Astrocyte of the hippocampus (primary cell): Measurements from ENCODE around the gene STIL.
"Not testable (repeated sequence)": the region's sequence is repeated elsewhere in the genome, so short reads cannot be mapped to it uniquely, and the experiment has no call there.

Experiments used
- DNase-seq: peaks from one replicate; pipeline ENCODE4 v3.0.0; 2011; ENCODE audit warnings: low read depth, low spot score

STIL gene

DNA sequence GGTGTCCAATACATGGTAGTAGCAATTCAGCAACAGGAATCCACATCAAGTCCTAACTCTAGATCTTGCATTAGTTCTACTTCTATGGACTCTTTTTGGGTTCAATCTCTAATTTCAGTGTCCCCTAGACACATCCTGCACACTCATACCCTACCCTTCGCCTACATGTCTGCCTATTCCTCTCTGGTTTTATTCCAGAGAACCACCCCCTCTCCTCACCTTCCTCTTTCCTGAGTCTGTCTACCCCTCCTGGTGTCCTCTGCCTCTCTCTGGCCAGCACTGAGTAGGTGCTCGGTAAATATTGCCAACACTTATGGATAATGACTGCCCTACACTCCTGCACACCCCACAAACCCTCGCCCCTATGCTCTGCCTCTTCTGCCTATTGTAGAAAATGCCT is 91.5 kb downstream of the STIL start:
- no peak for DNase-seq

DNA sequence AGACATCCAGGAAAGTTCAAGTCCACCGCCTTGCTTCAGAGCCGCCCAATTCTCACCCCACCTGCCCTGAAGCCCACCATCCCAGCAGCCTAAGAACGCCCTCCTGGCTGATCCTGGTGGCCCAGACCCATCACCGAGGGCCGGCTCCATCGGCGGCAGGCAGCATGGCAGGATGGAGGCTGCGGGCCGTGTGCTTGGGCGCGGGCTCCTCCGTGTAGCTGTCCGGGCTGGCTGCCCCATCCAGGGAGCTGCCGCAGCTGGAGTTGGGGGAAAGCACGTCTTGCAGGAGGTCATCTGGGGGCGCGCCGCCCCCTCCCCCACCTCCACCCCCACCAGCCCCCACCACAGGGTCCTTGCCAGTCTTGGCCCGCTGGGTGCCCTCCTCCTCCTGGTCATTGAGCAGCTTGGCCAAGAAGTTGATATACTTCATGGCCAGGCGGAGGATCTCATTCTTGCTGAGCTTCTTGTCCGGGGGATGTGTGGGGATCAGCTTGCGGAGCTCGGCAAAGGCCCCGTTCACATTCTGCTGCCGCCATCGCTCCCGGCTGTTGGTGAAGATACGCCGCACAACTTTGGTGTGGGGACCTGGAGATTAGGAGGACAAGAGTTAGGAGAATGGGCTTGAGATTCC is 94.2 kb downstream of the STIL start:
- no peak for DNase-seq

DNA sequence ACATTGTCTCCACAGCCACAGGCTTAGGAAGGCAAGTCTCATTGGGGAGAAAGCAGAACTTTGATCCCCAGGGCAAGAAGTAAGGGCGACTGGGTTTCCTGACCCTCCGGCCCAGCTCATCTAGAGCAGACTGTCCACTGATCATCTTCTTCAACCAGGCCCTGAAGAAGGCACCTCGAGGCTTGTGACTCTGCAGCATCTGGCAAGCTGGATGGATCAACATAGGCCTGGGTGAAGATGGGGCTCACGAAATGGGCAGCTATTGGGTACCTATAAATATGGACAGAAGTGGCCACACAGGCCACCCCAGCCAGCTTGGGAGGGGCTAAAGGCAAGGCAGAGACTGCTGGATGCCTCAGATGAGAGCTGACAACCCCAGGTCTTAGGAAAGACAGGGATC is 94.9 kb downstream of the STIL start:
- no peak for DNase-seq

DNA sequence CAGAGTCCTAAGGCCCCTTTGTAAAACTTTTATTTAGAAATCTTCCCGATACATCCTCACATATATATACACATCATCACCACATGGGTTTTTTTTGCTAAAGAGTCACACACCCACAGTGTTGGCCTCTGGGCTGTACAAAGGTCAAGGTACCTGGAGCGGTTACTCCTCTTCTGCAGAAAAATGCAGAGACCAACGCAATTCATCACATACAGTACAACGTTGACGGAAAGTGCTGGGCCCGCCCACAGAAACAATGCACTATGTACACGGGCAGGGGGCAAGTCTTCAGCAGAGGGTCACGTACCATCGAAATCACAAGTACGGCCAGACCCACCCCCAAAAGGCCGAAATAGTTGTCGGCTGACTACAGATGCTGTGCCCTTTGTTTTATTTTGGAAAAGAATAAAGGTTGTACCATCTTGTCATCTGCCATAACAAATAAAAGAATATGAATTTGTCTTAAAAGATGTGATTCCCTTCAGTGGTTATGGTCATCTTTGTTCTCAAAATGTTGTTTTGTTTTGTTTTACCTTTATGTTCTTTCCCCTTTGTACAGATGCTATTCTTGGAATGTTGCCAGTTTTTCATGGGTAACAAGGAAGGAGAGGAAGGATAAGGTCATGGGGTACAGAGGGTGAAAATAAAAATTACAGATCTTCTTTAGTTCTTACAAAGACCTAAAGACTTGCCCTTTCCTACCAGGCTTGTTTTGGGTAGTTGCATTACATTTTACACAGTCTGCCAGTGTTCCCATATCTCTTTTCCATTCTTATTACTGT is 97.5 kb downstream of the STIL start:
- DNase-seq: no peak

DNA sequence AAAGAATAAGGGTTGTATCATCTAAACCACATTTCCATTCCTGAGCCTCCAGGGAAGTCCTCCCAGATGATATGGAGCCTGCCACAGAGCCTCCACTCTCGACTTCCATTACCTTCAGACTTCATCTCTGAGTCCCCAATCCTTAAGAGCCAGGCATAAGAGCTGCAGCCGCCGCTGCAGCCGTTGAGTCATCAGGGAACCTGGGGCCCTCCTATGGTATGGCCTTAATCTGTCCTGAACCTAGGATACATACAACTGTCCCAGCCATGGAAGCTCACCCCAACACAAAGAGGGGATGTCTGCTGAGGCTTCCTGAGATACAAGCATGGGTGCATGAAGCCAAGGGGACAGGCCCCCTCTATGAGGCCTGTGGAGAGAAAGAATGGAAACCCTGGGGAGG is 98.2 kb downstream of the STIL start:
- no peak for DNase-seq

DNA sequence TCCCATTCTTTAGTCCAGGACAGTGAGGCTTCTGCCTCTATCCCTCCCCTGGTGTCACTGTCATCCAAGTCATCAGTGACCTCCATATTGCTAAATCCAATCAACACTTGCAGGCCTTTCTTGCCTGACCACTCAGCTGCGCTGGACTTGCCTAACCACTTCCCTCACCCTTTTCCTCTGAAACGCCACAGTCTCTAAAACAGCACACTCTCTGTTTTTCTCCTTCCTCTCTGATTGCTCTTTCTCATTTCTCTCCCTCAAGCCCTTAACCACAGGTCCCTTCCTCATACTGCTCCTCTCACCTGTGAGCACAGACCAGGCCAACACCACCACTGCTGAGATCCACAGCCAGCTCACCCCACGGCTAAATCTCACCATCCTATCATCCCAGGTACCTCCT is 99.4 kb downstream of the STIL start:
- no peak for DNase-seq

DNA sequence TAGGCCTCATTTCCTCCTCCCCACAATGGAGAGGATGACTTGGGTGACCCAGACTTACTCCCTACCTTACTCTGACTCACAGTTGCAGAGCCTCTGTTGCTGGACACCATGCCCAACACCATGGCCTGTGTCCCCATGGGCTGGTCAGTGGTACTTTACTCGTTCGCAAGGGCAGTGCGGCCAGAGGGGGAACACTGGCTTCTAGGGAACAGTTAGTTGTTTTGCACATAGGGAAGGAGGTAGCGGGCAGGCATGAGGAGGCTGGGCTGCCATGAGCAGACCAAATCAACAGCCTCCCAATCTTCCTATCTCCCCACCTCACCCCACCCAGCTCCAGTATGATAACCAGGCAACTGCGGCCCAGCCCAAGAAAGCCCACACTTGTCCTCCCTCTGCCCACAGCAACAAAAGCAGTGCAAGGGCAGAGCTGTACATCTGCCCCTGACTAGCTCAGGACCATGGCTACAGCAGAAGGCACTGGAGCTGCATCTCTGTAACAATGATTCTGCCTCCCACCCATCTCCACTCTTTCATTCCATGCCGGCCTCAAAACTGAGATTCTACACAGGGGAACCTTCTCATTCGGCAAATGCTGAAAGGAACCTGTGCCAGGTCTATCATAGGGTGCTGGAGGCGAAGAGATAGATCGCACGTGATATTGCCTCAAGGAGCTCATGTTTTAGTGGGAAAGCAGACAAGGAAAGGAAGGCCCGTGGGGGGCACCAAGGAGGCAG is 100.5 kb downstream of the STIL start:
- DNase-seq: no peak

DNA sequence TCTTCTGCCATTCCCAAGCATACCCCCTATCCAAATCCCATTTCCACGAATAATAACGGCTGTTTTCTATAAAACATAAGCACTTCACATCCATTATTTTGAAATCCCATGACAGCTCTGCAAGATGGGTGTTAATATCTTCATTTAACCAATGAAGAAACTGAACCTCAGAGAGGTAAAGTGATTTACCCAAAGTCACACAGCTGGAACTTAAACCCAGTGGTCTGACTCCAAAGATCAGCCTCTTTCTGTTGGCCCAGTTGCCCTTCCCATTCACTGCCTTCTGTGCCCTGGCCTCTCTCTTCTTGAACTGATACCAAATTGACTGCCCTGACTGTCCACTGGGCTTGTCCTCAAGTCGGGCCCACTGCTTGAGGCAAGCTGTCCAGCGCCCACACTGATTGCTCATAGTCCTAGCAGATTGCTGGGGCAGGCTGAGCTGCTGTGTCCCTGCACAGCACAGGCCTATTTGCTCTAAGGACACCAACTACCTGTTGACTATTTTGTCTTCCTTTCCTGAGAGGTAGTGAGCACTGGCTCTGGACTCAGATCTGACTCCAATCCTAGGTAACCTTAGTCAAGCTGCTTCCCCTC is 101.2 kb downstream of the STIL start:
- no peak for DNase-seq

DNA sequence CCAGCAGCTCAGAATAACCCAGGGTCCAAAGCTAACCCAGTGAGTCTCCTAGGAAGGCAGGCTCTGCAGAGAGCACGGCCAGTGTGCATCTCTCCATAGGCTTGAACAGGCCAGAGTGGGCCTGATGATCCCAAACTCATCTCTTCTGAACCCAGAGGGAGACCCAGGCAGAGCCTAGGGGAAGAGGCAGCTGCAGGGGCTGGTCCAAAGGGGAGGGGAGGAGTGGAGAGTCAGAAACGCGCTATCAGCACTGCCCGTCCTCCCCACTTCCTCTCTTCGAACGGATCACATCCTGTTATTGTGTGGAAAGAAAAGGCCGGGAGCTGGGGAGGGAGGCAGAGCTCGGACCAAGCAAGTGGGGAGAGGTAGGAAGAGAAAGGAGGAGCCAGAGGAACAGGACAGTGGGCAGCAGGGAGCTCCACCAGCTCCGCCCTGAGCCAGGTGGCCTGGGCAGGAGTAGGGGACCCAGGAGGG is 102.1 kb downstream of the STIL start:
- DNase-seq: no peak

DNA sequence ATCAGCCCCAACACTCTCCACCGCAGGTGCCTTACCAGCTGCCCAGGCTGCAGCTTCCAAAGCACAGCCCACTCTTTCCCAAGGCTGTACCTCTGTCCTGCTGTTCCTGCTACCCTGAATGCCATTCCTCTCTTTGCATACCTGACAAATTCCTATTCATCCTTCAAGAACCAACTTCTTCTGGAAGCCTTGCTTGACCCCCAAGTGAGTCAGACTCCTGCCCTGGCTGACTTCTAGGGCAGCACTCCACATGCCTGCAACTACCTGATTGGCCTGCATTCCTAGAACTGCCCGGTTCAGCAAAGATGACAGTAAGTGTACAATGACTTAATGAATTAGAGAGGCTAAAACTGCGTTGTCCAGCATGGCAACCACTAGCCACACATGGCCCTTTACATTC is 103.3 kb downstream of the STIL start:
- DNase-seq: no peak

DNA sequence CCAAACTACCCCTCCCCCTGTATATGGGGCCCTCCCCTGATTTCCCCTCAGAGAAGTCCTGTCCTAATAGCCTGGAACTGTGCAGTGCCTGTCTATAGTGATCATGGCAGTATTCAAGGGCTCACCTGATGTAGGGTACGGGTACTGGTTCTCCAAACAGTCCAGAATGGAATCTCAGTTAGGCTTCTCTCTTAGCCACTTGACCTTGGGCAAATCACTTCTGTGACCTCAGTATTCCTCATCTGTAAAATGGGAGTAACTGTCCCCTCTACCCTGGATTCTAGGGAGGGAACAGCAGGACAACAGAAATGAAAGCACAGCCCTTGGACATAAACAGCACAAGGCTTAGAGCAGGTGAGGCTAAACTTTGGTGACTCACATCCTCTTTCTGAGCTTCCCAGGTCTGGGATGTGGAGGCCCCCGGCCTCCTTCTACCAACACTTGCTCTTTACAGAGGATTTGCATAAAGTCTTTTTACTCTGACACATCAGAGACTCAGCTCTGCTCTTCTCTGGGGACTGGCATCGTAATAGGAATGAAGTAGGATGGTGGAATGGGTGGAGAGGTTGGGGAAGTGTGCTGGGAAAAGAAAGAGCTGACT is 104.1 kb downstream of the STIL start:
- DNase-seq: no peak

DNA sequence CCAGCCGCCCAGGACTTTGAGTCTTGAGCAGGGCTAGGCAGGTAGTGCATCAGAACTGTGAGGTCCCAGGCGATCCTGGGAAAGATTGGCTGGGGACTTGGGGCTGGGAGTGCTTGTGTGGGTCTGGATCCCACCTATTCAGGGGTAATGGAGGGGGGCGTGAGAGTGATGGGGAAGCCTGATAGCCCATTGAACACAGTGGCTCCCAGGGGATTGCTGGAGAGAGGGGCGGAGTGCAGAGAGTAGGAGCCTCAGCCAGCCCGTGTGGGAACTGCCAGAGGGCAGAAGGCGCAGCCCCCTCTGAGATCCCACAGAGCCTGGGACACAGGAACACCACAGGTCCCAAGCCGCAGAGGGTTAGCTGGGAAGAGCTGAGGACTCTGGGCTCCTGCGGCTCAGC is 104.9 kb downstream of the STIL start:
- DNase-seq: no peak

DNA sequence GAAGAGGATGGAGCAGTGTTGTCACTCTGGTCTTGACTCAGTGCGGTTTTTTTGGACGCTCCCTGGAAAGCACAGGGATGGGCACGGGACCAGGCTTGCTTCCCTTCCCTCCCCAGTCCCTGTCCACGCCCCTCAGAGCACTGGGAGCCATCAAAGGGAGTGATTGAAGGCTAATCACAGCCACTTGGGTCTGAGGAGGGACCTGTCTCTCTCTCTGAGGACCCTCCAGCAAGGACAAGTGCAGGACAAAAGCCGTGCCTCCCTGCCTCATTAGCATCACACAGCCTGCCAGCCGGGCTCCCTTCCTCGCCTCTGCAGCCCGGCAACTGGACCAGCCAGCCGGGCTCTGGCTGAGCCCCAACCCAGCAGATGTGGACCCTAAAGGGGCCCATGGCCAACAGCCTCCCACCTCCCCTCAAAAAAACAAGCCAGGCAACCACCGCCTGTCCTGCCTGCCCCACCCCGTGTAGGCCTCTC is 105.5 kb downstream of the STIL start:
- DNase-seq: no peak

DNA sequence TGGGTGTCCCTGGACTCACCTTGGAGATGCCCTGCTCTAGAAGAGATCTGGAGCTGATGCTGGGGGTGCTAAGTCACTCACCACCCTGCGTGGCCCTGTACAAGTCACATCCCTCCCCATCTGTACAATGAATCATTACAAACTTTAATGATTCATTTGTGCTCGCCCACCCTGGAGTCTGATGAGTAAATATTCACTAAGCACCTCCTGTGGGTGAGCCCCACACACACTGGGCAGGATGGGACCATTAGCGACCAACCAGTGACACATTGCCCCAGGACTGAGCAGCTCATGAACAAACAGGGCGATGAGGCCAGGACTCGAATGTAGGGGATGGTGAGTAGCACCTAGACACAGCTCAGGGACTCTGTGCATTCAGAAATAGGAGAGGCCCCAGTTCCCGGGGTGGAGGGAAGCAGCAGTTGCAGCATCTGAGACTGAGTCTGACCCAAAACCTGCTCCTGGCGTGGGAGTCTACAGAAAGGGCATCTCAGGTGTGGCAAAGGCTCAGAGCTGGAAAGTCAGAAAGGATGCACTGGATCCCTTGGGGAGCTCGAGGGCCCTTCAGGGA is 106.1 kb downstream of the STIL start:
- DNase-seq: no peak

DNA sequence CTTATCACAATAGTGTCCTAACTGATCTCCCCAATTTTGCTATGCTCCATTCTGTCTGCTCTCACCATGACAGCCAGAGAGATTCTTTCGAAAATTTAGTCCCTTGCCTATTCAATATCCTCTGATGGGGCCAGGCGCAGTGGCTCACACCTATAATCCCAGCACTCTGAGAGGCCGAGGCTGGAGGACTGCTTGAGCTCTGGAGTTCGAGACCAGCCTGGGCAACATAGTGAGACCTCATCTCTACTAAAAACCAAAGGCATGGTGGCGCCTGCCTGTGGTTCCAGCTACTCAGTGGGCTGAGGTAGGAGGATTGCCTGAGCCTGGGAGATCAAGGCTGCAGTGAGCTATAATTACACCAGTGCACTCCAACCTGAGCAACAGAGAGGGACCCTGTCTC is 108.0 kb downstream of the STIL start:
- DNase-seq: no peak

DNA sequence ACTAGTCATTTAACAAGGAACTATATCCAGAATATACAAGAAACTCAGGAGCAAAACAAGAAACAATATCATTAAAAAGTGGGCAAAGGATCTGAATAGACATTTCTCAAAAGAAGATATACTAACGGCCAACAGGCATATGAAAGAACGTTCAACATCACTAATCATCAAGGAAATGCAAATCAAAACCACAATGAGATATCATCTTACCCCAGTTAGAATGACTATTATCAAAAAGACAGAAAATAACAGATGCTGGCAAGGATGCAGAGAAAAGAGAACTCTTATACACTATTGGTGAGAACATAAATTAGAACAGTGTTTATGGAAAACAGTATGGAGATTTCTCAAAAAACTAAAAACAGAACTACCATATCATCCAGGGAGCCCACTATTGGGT is 110.4 kb downstream of the STIL start:
- not testable (repeated sequence) for DNase-seq

DNA sequence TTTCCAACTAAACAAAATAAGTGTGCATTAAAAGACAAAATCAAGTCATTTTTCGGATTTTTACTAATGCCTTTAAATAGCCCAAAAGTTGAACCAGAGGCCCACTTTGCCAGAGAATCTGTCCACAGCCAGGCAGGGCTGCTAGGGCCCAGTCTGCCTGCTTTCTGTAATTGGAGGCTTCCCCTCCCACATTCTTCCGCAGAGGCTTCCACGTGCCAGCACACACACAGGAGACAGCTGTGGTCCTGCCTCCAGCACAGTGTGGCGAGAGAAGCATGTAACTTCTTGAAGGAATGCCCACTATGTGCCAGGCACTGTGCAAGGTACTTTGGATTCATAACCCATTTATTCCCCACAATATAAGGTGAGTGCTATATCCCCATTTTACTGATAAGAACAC is 112.8 kb downstream of the STIL start:
- DNase-seq: no peak
